Activated CD4-positive, alpha-beta T cell treated with anti-CD3 and anti-CD28 coated beads, Interleukin-10, Interleukin-2, amounts not matched to agents 100 ng/mL and 50 ng/mL, durations not matched to agents 16 hours and 8 hours (primary cell): ENCODE results near the gene HCN2.
"Not testable (repeated sequence)": the region's sequence is repeated elsewhere in the genome, so short reads cannot be mapped to it uniquely, and the experiment has no call there.

Experiments used
- DNase-seq: peaks from one replicate; pipeline ENCODE4 v3.0.0-alpha.2; 2020

HCN2 gene

GRCh38 chr19:572140-572742, 17.4 kb upstream of the HCN2 start, which contains the start of gene BSG:
BSG (plus strand) TSS chr19:572596; CDS start chr19:572635, 39 bp downstream.
- peak; percentile 99 for DNase-seq

GRCh38 chr19:572743-573518, 16.8 kb upstream of the HCN2 start:
- DNase-seq = peak; percentile 27

- DNase-seq = no peak
Measured at GRCh38 chr19:573519-573825, 16.2 kb upstream of the HCN2 start.

GRCh38 chr19:574658-575526, 14.8 kb upstream of the HCN2 start:
- no peak for DNase-seq

GRCh38 chr19:575527-576506, 13.9 kb upstream of the HCN2 start:
- no peak for DNase-seq

GRCh38 chr19:576768-577438, 12.8 kb upstream of the HCN2 start:
- no peak for DNase-seq

- no peak for DNase-seq
Measured at GRCh38 chr19:577439-578392, 12.0 kb upstream of the HCN2 start.

- no peak for DNase-seq
Measured at GRCh38 chr19:579111-579841, 10.4 kb upstream of the HCN2 start.

GRCh38 chr19:579842-580155, 9.9 kb upstream of the HCN2 start:
- DNase-seq = no peak

GRCh38 chr19:580274-580835, 9.3 kb upstream of the HCN2 start:
- no peak for DNase-seq

- DNase-seq = no peak
Measured at GRCh38 chr19:581399-582111, 8.1 kb upstream of the HCN2 start.

GRCh38 chr19:582497-583197, 7.0 kb upstream of the HCN2 start:
- DNase-seq = no peak

GRCh38 chr19:583198-583967, 6.3 kb upstream of the HCN2 start:
- no peak for DNase-seq

GRCh38 chr19:583968-584239, 5.8 kb upstream of the HCN2 start:
- DNase-seq = no peak

- DNase-seq = peak; percentile 64
Measured at GRCh38 chr19:584240-585001, 5.3 kb upstream of the HCN2 start.

- DNase-seq = not testable (repeated sequence)
Measured at GRCh38 chr19:585146-585545, 4.5 kb upstream of the HCN2 start.

- no peak for DNase-seq
Measured at GRCh38 chr19:585551-586110, 4.0 kb upstream of the HCN2 start.
